Neural cell (in vitro differentiated cells): ENCODE results near the gene FEN1. TPM values are rescaled to one million over a fixed set of nuclear protein-coding genes. Genes with fewer than 3 reads are reported as not detected.

ENCODE experiments used
- H2AFZ ChIP-seq: fragments of 200-600, 300-800 bp; sonication (generic), shearing (Covaris generic); 2 replicates; pipeline ENCODE4 v1.6.0; 2014; ENCODE audit warnings: low read depth, mild to moderate bottlenecking, antibody characterized with exemption, low read length, moderate library complexity
- H3F3A ChIP-seq: fragments of 200-600 bp; shearing (Covaris generic); 2 replicates; pipeline ENCODE4 v1.6.1; 2016; ENCODE audit warnings: mild to moderate bottlenecking, moderate library complexity, mixed read lengths, antibody characterized with exemption, low read length; ENCODE audit not compliant: insufficient read depth, poor library complexity, severe bottlenecking
- H3K27ac ChIP-seq: fragments of 200-600, 300-800 bp; sonication (generic), shearing (Covaris generic); 2 replicates; pipeline ENCODE4 v1.5.1; 2014; ENCODE audit warnings: mild to moderate bottlenecking, low read length, moderate library complexity
- H3K27me3 ChIP-seq: fragments of 300-800, 200-600 bp; sonication (generic), shearing (Covaris generic); 2 replicates; pipeline ENCODE4 v1.6.0; 2014; ENCODE audit warnings: mild to moderate bottlenecking, low read depth, low read length, moderate library complexity; ENCODE audit not compliant: insufficient read depth
- H3K36me3 ChIP-seq: fragments of 300-800, 200-600 bp; sonication (generic), shearing (Covaris generic); 2 replicates; pipeline ENCODE4 v1.5.1; 2014; ENCODE audit warnings: mild to moderate bottlenecking, antibody characterized with exemption, low read length, moderate library complexity; ENCODE audit not compliant: insufficient read depth
- H3K4me2 ChIP-seq: fragments of 300-800, 200-600 bp; sonication (generic), shearing (Covaris generic); 2 replicates; pipeline ENCODE4 v1.6.0; 2014; ENCODE audit warnings: mild to moderate bottlenecking, low read length
- H3K4me3 ChIP-seq: fragments of 300-800, 200-600 bp; sonication (generic), shearing (Covaris generic); 2 replicates; pipeline ENCODE4 v1.5.1; 2014; ENCODE audit warnings: mild to moderate bottlenecking, low read length, moderate library complexity
- H3K79me2 ChIP-seq: fragments of 200-600 bp; shearing (Covaris generic); replicated peaks from 2 replicates; pipeline ENCODE4 v1.6.0; 2014; ENCODE audit warnings: mild to moderate bottlenecking, low read length, moderate library complexity; ENCODE audit not compliant: insufficient read depth
- H3K9ac ChIP-seq: fragments of 300-800, 200-600 bp; sonication (generic), shearing (Covaris generic); 2 replicates; pipeline ENCODE4 v1.6.1; 2016; ENCODE audit warnings: mild to moderate bottlenecking, low read length, mixed read lengths
- H3K9me2 ChIP-seq: fragments of 200-600 bp; shearing (Covaris generic); 2 replicates; pipeline ENCODE4 v1.6.1; 2016; ENCODE audit warnings: mild to moderate bottlenecking, low read length, mixed read lengths; ENCODE audit not compliant: insufficient read depth
- H3K9me3 ChIP-seq: fragments of 200-600, 300-800 bp; sonication (generic), shearing (Covaris generic); 2 replicates; pipeline ENCODE4 v1.6.1; 2016; ENCODE audit warnings: mild to moderate bottlenecking, mixed run types, low read length, moderate library complexity, mixed read lengths
- H4K20me1 ChIP-seq: fragments of 200-600 bp; shearing (Covaris generic); 2 replicates; pipeline ENCODE4 v1.6.1; 2016; ENCODE audit warnings: mild to moderate bottlenecking, mixed run types; ENCODE audit not compliant: insufficient read depth
- CTCF ChIP-seq: fragments of 450-650 bp; IDR thresholded peaks from 2 replicates; pipeline ENCODE4 v1.5.1; 2014; ENCODE audit warnings: antibody characterized with exemption, mild to moderate bottlenecking, moderate library complexity; ENCODE audit not compliant: poor library complexity, severe bottlenecking
- EP300 ChIP-seq: fragments of 450-650 bp; conservative IDR thresholded peaks from 2 replicates; pipeline ENCODE4 v1.6.1; 2014; ENCODE audit warnings: antibody characterized with exemption, mild to moderate bottlenecking, moderate library complexity; ENCODE audit not compliant: poor library complexity, severe bottlenecking
- EZH2 ChIP-seq: fragments of 200-600, 300-800 bp; shearing (Covaris generic), sonication (generic); IDR thresholded peaks from 2 replicates; pipeline ENCODE4 v1.6.1; 2014; ENCODE audit warnings: antibody characterized with exemption, low read length, borderline replicate concordance, mild to moderate bottlenecking; ENCODE audit not compliant: insufficient read depth, poor library complexity, severe bottlenecking
- MXI1 ChIP-seq: fragments of 450-650 bp; conservative IDR thresholded peaks from 2 replicates; pipeline ENCODE4 v1.6.1; 2014; ENCODE audit warnings: antibody characterized with exemption, mild to moderate bottlenecking; ENCODE audit not compliant: poor library complexity, severe bottlenecking
- POLR2AphosphoS5 ChIP-seq: IDR thresholded peaks from 2 replicates; pipeline ENCODE4 v1.6.1; 2012
- RAD21 ChIP-seq: fragments of 450-650 bp; conservative IDR thresholded peaks from 2 replicates; pipeline ENCODE4 v1.6.1; 2014; ENCODE audit warnings: antibody characterized with exemption, mild to moderate bottlenecking, moderate library complexity
- REST ChIP-seq: IDR thresholded peaks from 2 replicates; pipeline ENCODE4 v1.6.1; 2012; ENCODE audit warnings: borderline replicate concordance
- SMC3 ChIP-seq: fragments of 450-650 bp; conservative IDR thresholded peaks from 2 replicates; pipeline ENCODE4 v1.6.1; 2014; ENCODE audit warnings: antibody characterized with exemption, mild to moderate bottlenecking, moderate library complexity; ENCODE audit not compliant: poor library complexity
- TAF1 ChIP-seq: IDR thresholded peaks from 2 replicates; pipeline ENCODE4 v1.6.1; 2012; ENCODE audit warnings: low read depth
- polyA plus RNA-seq: library from polyadenylated mRNA; depleted of rRNA; stranded (reverse); fragments of >200 nt; gene quantifications from 2 replicates; pipeline ENCODE4 v1.2.3, GENCODE V29; 2014

Gene FEN1
- polyA plus RNA-seq, 1 donor from 2014 or later: 27.2 TPM

GRCh38 chr11:61846362-61847020 is 53.8 kb downstream of the FEN1 start:
- Histone ChIP-seq H3K79me2 (peaks cover 4% of the 10 kb centered on the region), H4K20me1 (peaks cover 4% of the 10 kb centered on the region), H3F3A (no peaks in the 10 kb centered on the region), H3K9ac (no peak overlapping the region), H3K27ac (no peak overlapping the region), H3K9me3 (no peaks in the 10 kb centered on the region), H3K9me2 (no peaks in the 10 kb centered on the region), H3K4me2 (no peak overlapping the region), H3K36me3 (peaks cover 13% of the 10 kb centered on the region), H3K4me3 (no peak overlapping the region), H2AFZ (no peak overlapping the region), H3K27me3 (no peaks in the 10 kb centered on the region)
- TF ChIP-seq REST (no peak), MXI1 (no peak), EZH2 (no peak), RAD21 (no peak), SMC3 (no peak), EP300 (no peak), POLR2AphosphoS5 (no peak), TAF1 (no peak), CTCF (no peak)

Other genes with a start within 250 kb of the FEN1 start
- 14.0 and 21.8 TPM in 2 replicates for gene SYT7, start 211.8 kb upstream of the FEN1 start, polyA plus RNA-seq
- 4.5 and 5.7 TPM in 2 replicates for gene DAGLA, start 112.5 kb upstream of the FEN1 start, polyA plus RNA-seq
- gene MYRF, start 40.3 kb upstream of the FEN1 start, polyA plus RNA-seq: 0.16 and 0.86 TPM in 2 replicates
- 134 and 141 TPM in 2 replicates for gene TMEM258, start 312 bp upstream of the FEN1 start, polyA plus RNA-seq
- gene FADS1, start 24.1 kb downstream of the FEN1 start, polyA plus RNA-seq: 102 and 119 TPM in 2 replicates
- gene FADS2, start 35.4 kb downstream of the FEN1 start, polyA plus RNA-seq: 145 and 152 TPM in 2 replicates
- 35.4 and 45.7 TPM in 2 replicates for gene FADS3, start 98.6 kb downstream of the FEN1 start, polyA plus RNA-seq
- 1.6 and 4.0 TPM in 2 replicates for gene RAB3IL1, start 124.7 kb downstream of the FEN1 start, polyA plus RNA-seq
- gene BEST1, start 157.4 kb downstream of the FEN1 start, polyA plus RNA-seq: 6.4 and 7.7 TPM in 2 replicates
- gene FTH1, start 174.7 kb downstream of the FEN1 start, polyA plus RNA-seq: 540 and 597 TPM in 2 replicates